Measurements from ENCODE around the gene ZDHHC14.

GRCh38 chr6:157571950-157572349 lies 191.0 kb downstream of the ZDHHC14 start:
- TF ChIP-seq POLR2A (IDR thresholded peaks at IDR 0.05) (no peak), CTCF (IDR thresholded peaks at IDR 0.05) (no peak)

Data from Peyer's patch (tissue), 4 donors.